NCI-H2227 (cell line): ENCODE data around the gene SH3BGRL.
"Not testable (repeated sequence)": the region's sequence is repeated elsewhere in the genome, so short reads cannot be mapped to it uniquely, and the experiment has no call there.

Experiments
- DNase-seq: peaks from one replicate; lab custom pipeline; 2025; ENCODE audit not compliant: unreplicated experiment; lab: John Stamatoyannopoulos, UW

The SH3BGRL gene

DNA sequence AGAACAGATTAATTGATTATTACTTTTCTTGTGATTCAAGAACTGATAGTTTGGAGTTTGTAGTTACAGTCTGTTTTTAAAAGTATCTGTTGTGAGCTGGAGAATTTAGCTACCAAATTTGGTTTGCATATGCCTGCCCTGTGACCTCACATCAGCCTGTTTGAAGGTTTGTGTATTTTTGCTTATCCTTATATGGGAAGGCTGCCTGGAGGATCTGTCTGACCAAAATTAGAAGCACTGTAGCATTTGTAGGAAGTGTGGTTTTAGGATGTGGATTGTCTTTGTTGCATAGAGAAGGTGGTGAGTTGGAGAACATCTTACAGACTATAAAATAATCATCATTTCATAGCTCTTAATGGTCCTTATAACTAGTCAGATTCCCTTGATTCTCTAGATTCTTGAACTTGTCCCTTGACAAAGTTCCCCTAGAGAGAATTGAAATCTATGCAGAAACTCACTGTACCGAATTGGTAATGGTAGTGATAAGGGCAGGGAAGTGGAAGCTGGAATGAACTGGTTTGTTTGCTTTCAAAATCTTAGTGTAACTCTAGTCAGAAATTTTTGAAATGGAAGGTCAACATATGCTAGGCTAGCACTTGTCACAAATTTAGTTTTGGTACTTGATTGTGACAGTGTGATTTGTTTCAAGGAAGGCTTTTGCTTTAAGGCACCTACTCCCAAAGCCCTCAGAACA is 57.3 kb downstream of the SH3BGRL start:
- DNase-seq: no peak

DNA sequence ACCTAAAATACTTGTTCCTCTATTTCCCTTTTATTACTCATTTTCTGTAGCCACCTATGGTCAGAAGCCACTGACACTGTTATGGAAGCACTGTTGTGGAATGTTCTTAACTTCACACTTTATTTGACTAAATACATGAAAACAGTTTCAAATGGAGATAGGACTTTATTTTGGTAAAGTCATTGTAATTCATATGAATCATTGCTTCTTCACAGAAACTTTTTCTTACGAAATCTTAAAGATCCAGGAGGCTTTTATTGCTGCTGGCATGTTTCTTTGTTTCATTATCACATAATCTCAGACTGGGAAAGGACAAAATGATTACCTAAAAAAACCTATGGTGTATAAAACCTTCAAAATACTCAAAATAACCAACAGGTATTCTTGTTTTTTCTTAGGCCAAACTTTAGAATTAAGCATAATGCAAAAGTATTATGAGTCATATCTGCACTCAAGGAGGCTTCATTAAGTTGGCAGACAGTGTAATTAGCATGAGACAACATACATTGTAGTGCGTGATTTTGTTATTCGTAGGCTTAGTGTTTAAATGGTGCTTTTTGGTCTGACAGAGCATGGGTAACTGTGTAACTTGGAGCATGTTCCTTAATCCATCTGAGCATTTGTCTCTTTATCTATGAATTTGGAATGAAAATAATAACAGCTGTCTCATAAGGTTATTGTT is 58.0 kb downstream of the SH3BGRL start:
- DNase-seq: no peak

DNA sequence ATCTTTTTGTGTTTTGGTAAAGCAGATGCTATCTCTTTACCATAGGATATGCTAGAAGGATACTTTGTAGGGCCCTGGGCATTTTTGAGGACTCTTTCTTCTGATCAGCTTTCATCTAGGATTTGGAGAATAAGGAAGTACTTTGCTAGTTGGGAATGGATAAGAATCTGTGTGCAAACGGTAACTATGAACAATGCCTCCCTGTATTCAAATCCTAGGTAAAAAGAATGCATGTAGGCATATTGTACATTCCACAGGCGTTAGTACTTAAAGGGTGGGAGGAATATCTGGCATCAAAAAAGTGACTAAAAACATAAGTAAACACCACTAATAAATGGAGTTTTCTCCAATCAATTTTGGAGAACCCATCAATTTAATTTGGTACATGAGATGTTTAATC is 59.7 kb downstream of the SH3BGRL start:
- DNase-seq: no peak

DNA sequence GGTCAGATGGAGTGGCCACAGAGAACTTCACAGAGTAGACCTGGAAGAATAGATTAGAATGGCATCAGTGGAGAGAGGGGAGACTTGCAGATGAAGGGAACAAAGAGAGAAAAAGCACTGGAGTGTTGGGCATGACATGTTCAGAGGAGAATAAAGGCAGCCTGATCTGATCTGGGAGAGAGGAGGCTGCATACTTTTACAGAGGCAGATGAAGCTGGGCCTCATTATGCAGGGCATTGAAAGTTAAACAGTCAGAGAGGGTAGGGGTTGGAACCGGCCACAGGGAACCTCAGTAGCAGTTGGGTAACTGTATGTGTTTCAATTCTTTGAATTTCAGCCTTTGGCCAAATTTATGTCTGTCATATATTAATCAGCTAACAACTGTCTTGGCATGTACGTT is 61.2 kb downstream of the SH3BGRL start:
- DNase-seq: no peak

DNA sequence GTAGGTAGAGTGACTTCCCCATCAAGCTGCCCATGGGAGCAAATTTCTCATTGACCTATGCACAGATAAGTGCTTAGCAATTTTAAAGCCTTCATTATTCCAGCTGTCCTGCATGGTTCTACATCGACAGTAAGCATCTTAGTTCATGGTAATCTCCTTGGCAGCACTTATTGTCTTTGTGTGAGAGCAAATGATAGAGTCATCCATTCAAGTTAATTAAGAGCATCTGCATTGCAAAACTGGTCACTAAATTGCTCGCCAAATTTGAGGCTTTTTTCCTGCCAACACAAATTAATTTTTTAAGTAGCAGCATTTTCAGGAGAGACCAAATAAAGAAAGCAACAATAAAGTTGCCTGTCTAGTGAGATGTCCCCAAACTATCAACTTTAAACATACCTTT is 76.7 kb downstream of the SH3BGRL start:
- no peak for DNase-seq

DNA sequence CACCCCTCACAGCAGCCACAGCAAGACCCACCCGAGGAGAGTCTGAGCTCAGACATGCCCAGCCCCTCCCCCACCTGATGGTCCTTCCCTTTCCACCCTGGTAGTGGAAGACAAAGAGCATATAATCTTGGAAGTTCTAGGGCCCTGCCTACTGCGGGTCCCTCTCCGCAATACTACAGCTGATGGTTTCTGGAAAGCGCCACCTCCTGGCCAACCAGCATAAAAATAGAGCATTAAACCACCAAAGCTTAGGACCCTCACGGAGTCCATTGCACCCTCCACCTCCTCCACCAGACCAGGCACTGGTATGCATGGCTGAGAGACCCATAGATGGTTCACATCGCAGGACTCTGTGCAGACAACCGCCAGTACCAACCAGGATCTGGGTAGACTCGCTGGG is 78.2 kb downstream of the SH3BGRL start:
- no peak for DNase-seq

DNA sequence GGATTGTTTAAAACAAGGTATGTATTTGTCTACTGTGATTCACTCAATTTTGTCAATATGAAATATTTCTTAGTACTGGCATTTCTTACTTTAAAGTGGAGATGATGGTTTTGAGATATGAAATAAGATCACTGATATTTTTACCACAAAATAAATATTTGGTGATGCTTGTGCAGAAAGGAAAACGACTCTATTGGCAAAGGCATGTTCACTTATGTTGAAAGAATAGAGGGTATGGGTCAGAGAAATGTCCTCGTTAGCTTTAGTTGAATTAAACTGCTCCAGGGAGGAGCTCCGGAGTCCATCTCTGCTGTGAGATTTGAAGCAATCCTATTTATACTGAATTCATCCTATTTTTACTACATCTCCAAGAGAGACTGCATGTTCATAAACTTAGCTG is 84.2 kb downstream of the SH3BGRL start:
- DNase-seq: no peak

DNA sequence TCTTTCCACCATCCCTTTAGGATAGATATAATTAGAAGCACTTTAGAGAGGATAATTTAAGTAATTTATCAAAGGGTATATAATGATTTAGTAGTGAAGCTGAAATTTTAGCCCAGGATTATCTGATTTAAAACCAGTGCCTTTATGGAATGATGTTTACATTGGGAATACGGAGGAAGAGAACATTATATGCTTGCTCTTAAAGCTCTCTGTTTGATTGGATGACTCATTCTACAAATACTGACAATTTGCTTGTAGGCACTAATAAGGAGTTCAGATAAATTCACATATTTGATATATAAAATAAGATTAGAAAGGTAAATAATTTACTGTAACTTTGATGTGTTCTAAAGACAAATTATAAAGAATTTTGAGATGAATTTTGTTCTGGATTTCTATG is 84.7 kb downstream of the SH3BGRL start:
- no peak for DNase-seq

DNA sequence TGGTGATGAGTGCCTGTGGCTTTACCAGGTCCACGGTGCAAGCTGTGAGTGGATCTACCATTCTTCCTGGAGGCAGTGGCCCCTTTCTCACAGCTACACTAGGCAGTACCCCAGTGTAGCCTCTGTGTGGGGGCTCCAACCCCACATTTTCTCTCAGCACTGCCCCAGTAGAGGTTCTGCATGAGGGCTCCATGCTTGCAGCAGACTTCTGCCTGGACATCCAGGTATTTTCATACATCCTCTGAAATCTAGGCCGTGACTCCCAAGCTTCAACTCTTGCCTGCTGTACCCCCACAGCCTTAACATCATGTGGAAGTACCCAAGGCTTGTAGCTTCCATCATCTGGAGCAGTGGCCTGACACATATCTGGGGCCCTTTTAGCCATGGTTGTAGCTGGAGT is 90.1 kb downstream of the SH3BGRL start:
- DNase-seq: no peak

DNA sequence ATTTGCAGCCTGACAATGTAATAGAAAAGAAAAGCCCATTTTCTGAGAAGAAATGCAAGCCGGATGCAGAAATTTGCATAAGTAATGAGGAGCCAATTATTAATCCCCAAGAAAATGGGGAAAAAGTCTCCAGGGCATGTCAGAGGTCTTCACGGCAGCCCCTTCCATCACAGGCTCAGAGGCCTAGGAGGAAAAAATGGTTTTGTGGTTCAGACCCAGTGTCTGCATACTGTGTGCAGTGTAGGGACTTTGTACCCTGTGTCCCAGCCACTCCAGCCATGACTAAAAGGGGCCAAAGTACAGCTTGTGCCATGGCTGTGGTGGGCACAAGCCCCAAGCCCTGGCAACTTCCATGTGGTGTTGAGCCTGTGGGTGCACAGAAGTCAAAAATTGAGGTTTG is 92.2 kb downstream of the SH3BGRL start:
- DNase-seq: no peak

DNA sequence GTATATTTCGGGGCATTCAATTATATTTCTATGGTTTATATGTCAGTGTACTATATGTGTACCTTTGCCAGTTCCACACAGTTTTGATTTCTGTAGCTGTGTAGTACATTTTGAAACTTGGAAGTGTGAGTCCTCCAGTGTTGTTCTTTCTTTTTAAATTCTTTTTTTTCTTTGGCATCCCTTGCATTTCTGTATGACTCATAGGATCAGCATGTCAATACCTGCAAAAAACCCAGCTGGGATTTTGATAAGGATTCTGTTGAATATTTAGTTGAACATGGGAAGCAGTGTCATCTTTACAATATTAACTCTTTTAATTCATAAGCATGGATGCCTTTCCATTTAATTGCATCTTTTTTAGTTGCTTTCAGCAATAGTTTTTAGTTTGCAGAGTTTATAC is 100.0 kb downstream of the SH3BGRL start:
- no peak for DNase-seq

DNA sequence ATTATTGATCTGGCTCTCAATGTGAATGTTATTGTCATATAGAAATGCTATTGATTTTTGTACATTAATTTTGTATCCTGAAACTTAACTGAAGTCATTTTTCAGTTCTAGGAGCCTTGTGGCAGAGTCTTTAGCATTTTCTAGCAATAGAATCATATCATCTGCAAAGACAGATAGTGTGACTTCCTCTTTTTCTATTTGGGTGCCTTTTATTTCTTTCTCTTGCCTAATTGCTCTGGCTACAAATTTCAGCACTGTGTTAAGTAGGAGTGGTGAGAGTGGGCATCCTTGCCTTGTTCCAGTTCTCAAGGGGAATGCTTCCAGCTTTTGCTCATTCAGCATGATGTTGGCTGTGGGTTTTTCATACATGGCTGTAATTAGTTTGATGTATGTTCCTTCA is 102.7 kb downstream of the SH3BGRL start:
- no peak for DNase-seq

DNA sequence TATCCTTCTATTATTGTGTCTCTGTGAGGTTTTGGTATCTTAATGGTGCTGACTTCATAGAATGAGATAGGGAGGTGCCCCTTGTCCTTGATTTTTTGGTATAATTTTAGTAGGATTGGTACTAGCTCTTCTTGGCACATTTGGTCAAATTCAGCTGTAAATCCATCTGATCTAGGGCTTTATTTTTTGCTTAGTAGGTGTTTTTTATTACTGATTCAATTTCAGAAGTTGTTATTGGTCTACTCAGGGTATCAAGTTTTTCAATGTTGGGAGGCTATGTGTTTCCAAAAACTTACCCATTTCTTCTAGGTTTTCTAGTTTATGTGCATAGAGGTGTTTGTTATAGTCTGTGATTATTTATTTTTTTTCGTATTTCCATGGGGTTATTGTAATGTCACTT is 103.3 kb downstream of the SH3BGRL start:
- DNase-seq: no peak

DNA sequence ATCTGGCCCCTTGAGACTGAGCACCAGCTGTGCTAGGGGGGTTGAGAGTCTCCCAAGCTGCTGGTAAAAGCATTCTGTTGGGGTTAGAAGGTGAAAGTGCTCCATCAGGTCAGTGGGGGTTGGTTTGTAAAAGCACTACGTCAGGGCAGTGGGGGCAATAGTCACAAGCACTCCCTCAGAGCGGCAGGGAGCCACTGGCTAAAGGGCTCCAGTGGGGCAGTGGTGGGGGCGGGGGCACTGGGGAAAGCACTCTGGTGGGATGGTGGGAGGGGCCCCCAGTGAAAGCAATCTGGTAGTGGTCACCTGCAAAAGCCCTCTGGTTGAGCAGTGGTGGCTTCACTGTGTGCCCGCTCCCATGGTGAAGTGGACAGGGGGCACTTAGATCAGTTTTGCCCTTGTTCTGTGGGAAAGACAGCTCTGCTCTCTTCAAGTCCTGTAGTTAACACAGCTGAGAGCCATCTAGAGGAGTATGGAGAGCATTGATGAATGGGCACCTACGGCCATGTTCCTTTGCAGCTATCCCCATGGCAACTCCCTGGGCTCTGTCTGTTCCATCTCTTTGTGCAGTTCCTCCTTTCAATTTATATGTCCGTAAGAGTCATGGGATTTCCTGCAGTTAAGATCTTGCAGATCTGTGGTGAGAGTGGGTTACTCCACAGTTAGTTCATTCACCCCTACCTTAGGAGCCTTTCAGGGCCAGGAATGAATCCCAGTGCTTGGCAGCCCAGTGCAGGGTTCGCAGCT is 106.4 kb downstream of the SH3BGRL start:
- DNase-seq: no peak

DNA sequence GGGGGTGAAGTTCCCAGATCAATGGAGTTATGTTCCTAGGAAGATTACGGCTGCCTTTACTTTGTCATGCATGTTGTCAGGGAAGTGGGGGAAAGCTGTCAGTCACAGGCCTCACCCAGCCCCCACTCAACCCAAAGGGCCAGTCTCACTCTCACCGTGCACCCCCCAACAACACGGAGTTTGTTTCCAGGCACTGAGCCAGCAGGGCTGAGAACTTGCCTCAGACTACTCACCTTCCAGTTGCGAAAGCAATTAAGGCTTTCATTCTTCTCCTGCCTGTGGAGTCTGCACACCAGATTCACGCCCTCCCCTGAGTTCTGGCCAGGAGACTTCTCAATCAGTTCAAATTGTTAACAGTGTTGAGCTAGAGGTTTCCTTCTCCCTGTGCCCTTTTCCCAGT is 114.3 kb downstream of the SH3BGRL start:
- DNase-seq: no peak

DNA sequence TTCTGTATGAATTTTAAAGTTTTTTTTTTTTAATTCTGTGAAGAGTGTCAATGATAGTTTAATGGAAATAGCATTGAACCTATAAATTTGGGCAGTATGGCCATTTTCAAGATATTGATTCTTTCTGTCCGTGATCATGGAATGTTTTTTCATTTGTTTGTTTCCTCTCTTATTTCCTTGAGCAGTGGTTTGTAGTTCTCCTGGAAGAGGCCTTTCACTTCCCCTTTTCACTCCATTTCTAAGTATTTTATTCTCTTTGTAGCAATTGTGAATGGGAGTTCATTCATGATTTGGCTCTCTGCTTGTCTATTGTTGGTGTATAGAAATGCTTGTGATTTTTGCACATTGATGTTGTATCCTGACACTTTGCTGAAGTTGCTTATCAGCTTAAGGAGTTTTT is 129.8 kb downstream of the SH3BGRL start:
- DNase-seq: not testable (repeated sequence)

DNA sequence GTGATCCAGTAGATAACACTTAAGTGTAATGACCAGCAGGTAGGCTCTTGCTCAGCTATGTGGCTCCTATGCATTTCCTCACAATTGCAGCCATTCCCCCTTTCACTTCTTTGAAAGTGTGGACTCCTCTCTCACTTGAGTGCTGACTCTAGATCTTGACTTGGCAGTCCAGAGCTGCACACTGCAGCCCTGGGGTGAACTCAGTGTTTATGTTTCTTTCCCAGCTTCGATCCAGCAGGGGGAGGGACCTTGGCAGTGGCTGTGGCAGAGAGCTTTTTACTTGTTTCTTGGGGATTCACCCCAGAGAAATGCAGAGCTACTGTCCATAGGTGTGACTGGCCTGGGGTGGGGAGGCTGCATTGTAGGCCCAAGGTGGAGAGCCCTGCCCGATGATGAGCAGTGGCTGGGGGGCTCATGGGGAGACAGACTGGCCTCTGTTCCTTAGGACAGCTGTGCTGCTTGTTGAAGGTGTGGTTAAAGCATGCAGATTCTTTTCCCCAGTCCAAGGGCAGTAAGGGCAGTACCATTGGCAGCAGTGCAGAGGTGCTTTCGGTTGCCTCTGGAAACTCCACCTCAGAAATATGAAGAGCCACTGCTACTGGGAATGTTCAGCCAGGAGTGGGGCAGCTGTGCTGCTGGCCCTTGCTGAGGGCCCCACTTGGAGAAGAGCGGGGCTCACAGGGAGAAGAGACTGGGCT is 134.7 kb downstream of the SH3BGRL start:
- DNase-seq: no peak

DNA sequence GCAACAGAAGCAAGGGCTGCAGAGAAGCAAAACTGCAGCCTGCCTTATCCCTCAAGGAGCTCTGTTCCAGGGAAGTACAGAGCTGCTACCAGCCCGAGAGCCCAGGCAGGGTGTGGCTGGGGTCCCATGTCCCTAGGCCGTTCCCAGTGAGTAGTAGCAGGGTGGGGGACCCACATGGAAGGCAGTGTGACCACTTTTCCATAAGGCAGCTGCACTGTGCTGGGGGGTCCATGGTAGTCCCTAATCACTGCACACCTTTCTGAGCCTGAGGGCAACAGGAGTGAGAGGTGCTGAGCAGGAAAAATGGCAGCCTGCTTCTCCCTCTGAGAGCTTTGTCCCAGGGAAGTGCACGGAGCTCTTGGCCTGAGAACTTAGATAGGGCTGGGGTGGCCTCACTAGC is 135.9 kb downstream of the SH3BGRL start:
- DNase-seq: no peak

DNA sequence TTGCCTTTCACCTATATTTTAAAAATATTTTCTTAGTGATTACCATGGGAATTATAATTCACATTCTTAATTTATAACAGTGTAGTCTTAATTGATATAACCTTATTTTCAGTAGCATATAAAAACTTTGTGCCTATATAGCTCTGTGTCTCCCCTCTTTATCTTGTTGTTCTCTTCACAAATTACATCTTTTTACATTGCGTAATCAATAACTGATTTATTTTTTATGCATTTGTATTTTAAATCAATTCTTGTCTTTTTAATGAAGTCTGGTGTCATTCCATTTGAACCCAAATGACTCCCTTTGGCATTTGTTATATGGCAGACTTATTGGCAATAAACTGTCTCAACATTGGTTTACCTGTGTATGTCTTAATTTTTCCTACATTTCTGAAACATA is 137.0 kb downstream of the SH3BGRL start:
- DNase-seq: no peak

DNA sequence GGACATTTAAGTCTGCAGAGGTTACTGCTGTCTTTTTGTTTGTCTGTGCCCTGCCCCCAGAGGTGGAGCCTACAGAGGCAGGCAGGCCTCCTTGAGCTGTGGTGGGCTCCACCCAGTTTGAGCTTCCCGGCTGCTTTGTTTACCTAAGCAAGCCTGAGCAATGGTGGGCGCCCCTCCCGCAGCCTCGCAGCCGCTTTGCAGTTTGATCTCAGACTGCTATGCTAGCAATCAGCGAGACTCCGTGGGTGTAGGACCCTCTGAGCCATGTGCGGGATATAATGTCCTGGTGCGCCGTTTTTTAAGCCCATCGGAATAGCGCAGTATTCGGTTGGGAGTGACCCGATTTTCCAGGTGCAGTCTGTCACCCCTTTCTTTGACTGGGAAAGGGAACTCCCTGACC is 143.4 kb downstream of the SH3BGRL start:
- not testable (repeated sequence) for DNase-seq
